Measurements from ENCODE around the gene SYNM. TPM values are rescaled to one million over a fixed set of nuclear protein-coding genes. Genes with fewer than 3 reads are reported as not detected.

SYNM gene
- total and polyA plus RNA-seq, 2 of the 8 experiments (the other 6 are each of a cell fraction or from before 2014, with no cell fraction given) = 0.89 to 2.0 TPM

DNA sequence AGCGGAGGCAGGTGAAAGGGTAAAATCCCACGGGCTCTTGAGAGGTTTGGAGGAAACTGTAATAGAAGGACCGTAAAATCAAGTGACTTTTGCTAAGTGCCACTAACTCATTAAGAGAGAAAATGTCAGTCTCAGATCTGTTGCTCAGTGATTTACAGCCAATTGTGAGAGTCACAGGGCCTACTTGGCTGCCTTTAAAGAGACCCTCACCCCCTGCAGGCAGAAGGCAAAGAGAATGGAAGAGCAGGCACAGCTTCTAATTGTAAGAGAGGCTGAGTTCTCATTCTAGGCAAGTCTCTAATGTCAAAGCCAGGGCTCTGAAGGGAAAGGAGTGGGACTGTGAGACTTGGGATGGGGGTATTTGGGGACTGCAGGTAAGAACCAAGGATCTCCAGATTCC is 9.3 kb upstream of the SYNM start:
- Histone ChIP-seq H2AFZ (ENCODE audit: low read length) (no peak overlapping the region), H3K14ac (ENCODE audit: insufficient read length) (no peak overlapping the region), H4K5ac (ENCODE audit: insufficient read length, low read depth, low read length) (no peak overlapping the region), H3K4me2 (ENCODE audit: insufficient read depth in 1 of 2, low read depth in 2 of 2, low read length in 2 of 2) (no peak overlapping the region), H2AK5ac (ENCODE audit: low read depth, low read length) (no peak overlapping the region), H3K27ac (ENCODE audit: low read depth, low read length) (no peak overlapping the region), H2BK20ac (ENCODE audit: low read length) (no peak overlapping the region), H2BK5ac (ENCODE audit: low read depth, low read length) (no peak overlapping the region), H2BK120ac (replicated peaks; ENCODE audit: low read depth, low read length) (no peak overlapping the region), H3K9ac (replicated peaks in 1 of 4; ENCODE audit: extremely low read depth in 1 of 4, low read depth in 3 of 4, low read length in 3 of 4) (no peak overlapping the region; a peak in 1 of 7 replicates), H3K79me2 (ENCODE audit: control insufficient read depth in 1 of 2, insufficient read depth in 2 of 2, low read length in 2 of 2) (no peaks in the 10 kb centered on the region), H3K36me3 (ENCODE audit: control insufficient read depth in 2 of 4, insufficient read depth in 4 of 4, low read length in 3 of 4) (no peaks in the 10 kb centered on the region), H3K4me1 (replicated peaks in 1 of 4; ENCODE audit: control insufficient read depth in 3 of 4, insufficient read depth in 4 of 4, low read length in 3 of 4) (peaks cover 0 to 5% (median 1%) of the 10 kb centered on the region in 4 experiments; a peak in 4 of 7 replicates), H2BK15ac (ENCODE audit: low read length) (no peak overlapping the region), H3K4me3 (ENCODE audit: extremely low read depth in 1 of 4, insufficient read depth in 2 of 4, low read depth in 3 of 4, low read length in 4 of 4) (no peak overlapping the region), H3K79me1 (ENCODE audit: low read depth, low read length) (no peaks in the 10 kb centered on the region), H4K20me1 (replicated peaks in 1 of 2; ENCODE audit: control insufficient read depth in 1 of 2, insufficient read depth in 2 of 2, low read length in 2 of 2) (no peaks in the 10 kb centered on the region), H3K4ac (replicated peaks; ENCODE audit: insufficient read length, low read depth, low read length) (no peak overlapping the region), H3K23ac (ENCODE audit: insufficient read length) (no peak overlapping the region), H4K8ac (ENCODE audit: extremely low read depth, insufficient read depth, low read length) (no peak overlapping the region; the same call in 1 of the 2 replicates), H3K9me3 (ENCODE audit: insufficient read depth in 2 of 2, low read depth in 1 of 2, low read length in 1 of 2) (no peaks in the 10 kb centered on the region), H3K23me2 (ENCODE audit: low read depth, low read length) (no peaks in the 10 kb centered on the region; the same call in 1 of the 2 replicates), H2BK12ac (ENCODE audit: low read depth, low read length) (no peak overlapping the region), H3K56ac (replicated peaks; ENCODE audit: insufficient read length, low read depth, low read length) (no peak overlapping the region), H3K18ac (ENCODE audit: extremely low read depth, low read length) (no peak overlapping the region), H3K27me3 (replicated peaks in 1 of 4; ENCODE audit: control insufficient read depth in 3 of 4, extremely low read depth in 1 of 4, insufficient read depth in 3 of 4, low read length in 3 of 4) (peaks cover 0 to 20% (median 17%) of the 10 kb centered on the region in 4 experiments; a peak in 6 of 7 replicates), H4K91ac (replicated peaks; ENCODE audit: insufficient read length, low read length) (no peak overlapping the region)
- POLR2A ChIA-PET (ENCODE audit: partially characterized antibody) = no interaction called here
- no peak for TF ChIP-seq BACH1 (IDR thresholded peaks at IDR 0.05; ENCODE audit: low read length)
- TF ChIP-seq TCF12 (IDR thresholded peaks at IDR 0.05; ENCODE audit: low read depth, low read length) = no peak
- TF ChIP-seq CEBPB (IDR thresholded peaks at IDR 0.05; ENCODE audit: low read depth, low read length) = no peak
- no peak for TF ChIP-seq POLR2A (IDR thresholded peaks at IDR 0.05; ENCODE audit: control extremely low read depth in 1 of 2, low read depth in 2 of 2, low read length in 2 of 2)
- TF ChIP-seq SRF (IDR thresholded peaks at IDR 0.05; ENCODE audit: low read depth, low read length) = no peak
- CTCF ChIA-PET (ENCODE audit: partially characterized antibody) = interaction anchor here (0.6 to 8.9 kb wide), 5 partner anchors 10 to 632 kb away, joined by 3 to 114 read pairs (median 3); partner anchors contain the start of gene SYNM
- FAIRE-seq = no peak
- no peak for DNase-seq (ENCODE audit: low read depth in 1 of 2, low spot score in 2 of 2)
- 85% methylated on average over 3 of the region's 3 CpGs; no CpG with 5 or more reads in 1 of the 2 experiments for WGBS, 2 experiments (ENCODE audit: extremely low coverage in 1 of 2, insufficient coverage in 1 of 2, insufficient read length in 1 of 2, insufficient replicate concordance in 2 of 2, low coverage in 1 of 2, low lambda C conversion rate in 2 of 2, missing lambda C conversion rate in 1 of 2)
